Hair follicle dermal papilla cell (primary cell): ENCODE data around the gene PRKAR1B. TPM values are rescaled to one million over a fixed set of nuclear protein-coding genes. Genes with fewer than 3 reads are reported as not detected.

Experiments used
- total RNA-seq: library from RNA; depleted of rRNA; stranded (reverse); fragments of >200 nt; gene quantifications from 2 replicates; pipeline ENCODE4 v1.2.3, GENCODE V29; 2012

Gene PRKAR1B
- 8.7 and 9.2 TPM in 2 replicates for total RNA-seq

DNA sequence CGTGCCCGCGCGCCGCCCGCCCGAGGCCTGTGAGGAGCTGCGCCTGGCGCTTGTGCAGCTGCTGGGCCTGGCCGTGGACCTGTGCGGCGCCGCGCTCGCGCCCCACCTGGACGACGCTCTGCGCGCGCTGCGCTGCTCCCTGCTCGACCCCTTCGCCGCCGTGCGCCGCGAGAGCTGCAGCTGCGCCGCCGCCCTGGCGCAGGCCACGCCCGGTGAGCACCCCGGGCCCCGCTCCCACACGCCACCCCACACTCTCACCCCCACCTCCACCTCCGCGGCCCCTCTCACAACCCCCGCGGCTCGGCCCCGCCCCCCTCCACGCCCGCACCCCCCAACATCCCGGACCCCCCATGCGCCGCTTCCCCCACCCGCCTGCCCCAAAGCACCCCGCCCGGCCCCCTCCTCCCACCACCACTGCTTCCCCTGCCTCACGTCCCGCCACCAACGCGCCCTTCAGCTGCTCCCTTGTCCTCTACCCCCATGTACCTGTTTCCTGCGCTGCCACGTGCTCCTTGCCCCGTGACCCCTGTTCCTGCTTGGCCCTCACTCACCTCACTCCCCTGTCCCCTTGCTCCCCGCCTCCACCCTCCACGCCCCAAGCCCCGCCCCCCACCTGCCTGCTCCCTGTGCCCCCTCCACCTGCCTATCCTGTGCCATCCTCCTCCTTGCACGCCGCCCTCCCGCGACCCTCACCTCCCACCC is at the start of gene PRKAR1B:
PRKAR1B (minus strand) TSS at position 178 of the 702 bp plus-strand sequence. CDS start 15,776 bp downstream, outside the sequence.

DNA sequence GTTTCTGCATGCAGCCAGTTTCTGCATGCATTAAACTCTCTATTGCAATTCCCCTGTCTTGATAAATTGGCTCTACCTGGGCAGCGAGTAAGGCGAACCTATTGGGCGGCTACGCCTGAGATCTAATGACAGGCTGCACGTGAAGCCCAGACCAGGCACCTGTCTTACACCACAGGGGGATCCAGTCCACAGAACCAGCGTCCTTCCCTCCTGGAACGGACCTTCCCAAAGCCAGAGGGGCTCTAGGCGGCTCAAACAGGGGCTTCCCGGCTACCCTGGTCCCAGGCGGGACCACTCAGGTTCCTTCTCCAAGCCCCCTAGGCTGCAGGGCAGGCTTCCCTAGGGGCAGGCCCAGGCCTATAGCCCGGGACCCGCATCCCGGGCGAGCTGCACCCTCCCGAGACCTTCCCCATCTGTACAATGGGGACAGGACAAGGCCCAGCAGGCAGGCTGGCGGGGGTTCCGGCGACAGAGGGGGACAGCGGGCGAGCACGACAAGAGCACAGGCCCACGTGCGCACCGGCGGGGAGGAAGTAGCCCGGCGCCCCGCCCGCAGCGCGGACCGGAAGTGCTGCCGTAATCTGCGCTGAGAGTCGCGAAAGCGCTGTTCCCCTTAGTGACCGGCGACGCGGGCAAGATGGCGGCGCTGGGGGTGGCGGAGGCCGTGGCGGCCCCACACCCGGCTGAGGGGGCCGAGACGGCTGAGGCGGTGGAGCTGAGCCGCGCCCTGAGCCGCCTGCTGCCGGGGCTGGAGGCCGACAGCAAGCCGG is 812 bp downstream of the PRKAR1B start, which contains the start of gene DNAAF5:
DNAAF5 (plus strand) TSS at position 616 of the 770 bp plus-strand sequence; CDS start at position 638, 22 bp downstream.

DNA sequence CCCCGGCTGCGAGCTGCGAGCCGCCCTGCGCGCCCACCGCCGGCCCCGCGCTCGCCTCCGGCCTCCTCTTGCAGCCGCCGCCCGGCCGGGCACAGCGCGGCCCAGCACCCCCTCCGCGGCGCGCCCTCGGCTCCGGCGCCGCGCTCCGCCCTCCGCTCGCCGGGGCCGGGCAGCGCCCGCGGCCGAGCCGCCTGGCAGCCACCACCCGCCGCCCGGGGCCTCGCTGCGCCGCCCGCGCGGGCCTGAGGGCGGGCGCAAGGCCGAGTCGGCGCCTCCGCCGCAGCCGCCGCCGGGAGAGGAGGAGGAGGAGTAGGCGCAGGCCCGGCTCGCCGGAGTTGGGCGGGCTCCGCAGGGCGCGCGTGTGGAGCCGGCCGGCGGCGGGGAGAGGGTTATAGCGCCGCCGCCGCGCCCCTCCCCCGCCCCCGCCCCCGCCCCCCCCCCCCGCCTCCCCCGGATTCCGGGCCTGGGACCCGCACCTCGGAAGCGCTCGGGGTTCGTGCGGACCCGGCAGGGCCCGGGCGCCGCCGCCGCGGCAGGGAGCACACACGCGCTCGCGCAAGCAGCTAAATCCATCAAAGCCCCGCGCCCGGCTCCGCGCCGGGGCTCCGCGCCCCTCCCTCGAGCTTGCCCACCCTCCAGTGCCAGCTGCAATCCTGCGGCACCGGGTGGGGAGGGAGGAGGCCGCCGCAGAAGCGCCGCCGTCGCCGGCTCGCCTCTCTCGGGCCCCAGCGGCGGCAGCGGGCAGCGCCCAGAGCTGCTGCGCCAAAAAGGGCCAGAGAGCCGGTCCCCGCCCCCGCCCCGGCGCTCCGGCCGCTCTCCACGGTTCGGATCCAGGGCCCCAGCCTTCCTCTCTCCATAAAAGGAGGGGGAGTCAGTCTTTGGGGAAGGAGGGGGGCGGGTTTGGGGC is 207.3 kb downstream of the PRKAR1B start, which contains the start of gene PDGFA:
PDGFA (minus strand) TSS at position 363 of the 907 bp plus-strand sequence. CDS start 845 bp downstream, outside the sequence.

Other genes starting within 250 kb of the PRKAR1B start
- gene PDGFA, start 207.4 kb downstream of the PRKAR1B start, total RNA-seq = 6.3 and 8.4 TPM in 2 replicates
- gene DNAAF5, start 582 bp downstream of the PRKAR1B start, total RNA-seq = 24.4 and 28.2 TPM in 2 replicates
- 225 and 246 TPM in 2 replicates for gene SUN1, start 105.2 kb upstream of the PRKAR1B start, total RNA-seq
- 18.3 and 22.7 TPM in 2 replicates for gene GET4, start 149.3 kb upstream of the PRKAR1B start, total RNA-seq
- gene ADAP1, start 227.4 kb upstream of the PRKAR1B start, total RNA-seq = 0.16 and 0.97 TPM in 2 replicates
- 10.0 and 10.4 TPM in 2 replicates for gene COX19, start 248.3 kb upstream of the PRKAR1B start, total RNA-seq